H9 (cell line): ENCODE measurements around the gene IGSF9B. TPM values are rescaled to one million over a fixed set of nuclear protein-coding genes. Genes with fewer than 3 reads are reported as not detected.

Experiments
- DNase-seq: peaks from one replicate; pipeline ENCODE4 v3.0.0-alpha.2; 2017
- H2AFZ ChIP-seq: one replicate; pipeline ENCODE4 v1.6.1; 2013; ENCODE audit warnings: mild to moderate bottlenecking, low read length, control low read depth, moderate library complexity
- H2AK5ac ChIP-seq: 2 replicates; pipeline ENCODE4 v1.6.1; 2013; ENCODE audit warnings: low read length, control low read depth, mixed read lengths; ENCODE audit not compliant: insufficient read length
- H2BK120ac ChIP-seq: one replicate; pipeline ENCODE4 v1.6.1; 2013; ENCODE audit warnings: low read depth, mild to moderate bottlenecking, low read length, control low read depth, inconsistent platforms; ENCODE audit not compliant: poor library complexity, severe bottlenecking
- H2BK12ac ChIP-seq: 2 replicates; pipeline ENCODE4 v1.6.1; 2013; ENCODE audit warnings: low read length, control low read depth, mixed read lengths, low read depth; ENCODE audit not compliant: insufficient read length
- H2BK15ac ChIP-seq: 2 replicates; pipeline ENCODE4 v1.6.1; 2013; ENCODE audit warnings: low read depth, low read length, control low read depth
- H2BK20ac ChIP-seq: one replicate; pipeline ENCODE4 v1.6.1; 2013; ENCODE audit warnings: low read depth, mild to moderate bottlenecking, low read length, control low read depth, inconsistent platforms; ENCODE audit not compliant: poor library complexity, severe bottlenecking
- H2BK5ac ChIP-seq: 2 replicates; pipeline ENCODE4 v1.6.1; 2013; ENCODE audit warnings: low read length, control low read depth, mixed read lengths; ENCODE audit not compliant: insufficient read length
- H3K14ac ChIP-seq: 2 replicates; pipeline ENCODE4 v1.6.1; 2013; ENCODE audit warnings: low read length, control low read depth; ENCODE audit not compliant: insufficient read depth
- H3K18ac ChIP-seq: 2 replicates; pipeline ENCODE4 v1.6.1; 2013; ENCODE audit warnings: low read depth, mild to moderate bottlenecking, mixed read lengths, low read length, control low read depth; ENCODE audit not compliant: insufficient read length
- H3K23ac ChIP-seq: 2 replicates; pipeline ENCODE4 v1.6.1; 2013; ENCODE audit warnings: low read length, control low read depth, mixed read lengths, low read depth; ENCODE audit not compliant: insufficient read length
- H3K23me2 ChIP-seq: 2 replicates; pipeline ENCODE4 v1.6.1; 2013; ENCODE audit warnings: low read depth, mild to moderate bottlenecking, mixed read lengths, low read length, control low read depth; ENCODE audit not compliant: insufficient read length, poor library complexity, severe bottlenecking
- H3K27ac ChIP-seq: 2 replicates; pipeline ENCODE4 v1.5.1; 2013; ENCODE audit warnings: low read length, control low read depth, mixed read lengths, low read depth; ENCODE audit not compliant: insufficient read length
- H3K27me3 ChIP-seq: 2 replicates; pipeline ENCODE4 v1.6.1; 2013; ENCODE audit warnings: low read length, control low read depth, inconsistent platforms; ENCODE audit not compliant: insufficient read depth
- H3K4ac ChIP-seq: 2 replicates; pipeline ENCODE4 v1.6.1; 2013; ENCODE audit warnings: low read depth, mild to moderate bottlenecking, control low read depth, inconsistent platforms, low read length, moderate library complexity
- H3K4me1 ChIP-seq: 2 replicates; pipeline ENCODE4 v1.6.1; 2013; ENCODE audit warnings: low read length, control low read depth, inconsistent platforms; ENCODE audit not compliant: insufficient read depth
- H3K4me2 ChIP-seq: 2 replicates; pipeline ENCODE4 v1.6.1; 2013; ENCODE audit warnings: low read length, control low read depth, mixed read lengths; ENCODE audit not compliant: insufficient read length, insufficient read depth
- H3K56ac ChIP-seq: 2 replicates; pipeline ENCODE4 v1.6.1; 2013; ENCODE audit warnings: low read depth, mild to moderate bottlenecking, mixed read lengths, low read length, control low read depth; ENCODE audit not compliant: insufficient read length
- H3K79me1 ChIP-seq: 2 replicates; pipeline ENCODE4 v1.6.1; 2013; ENCODE audit warnings: low read depth, mild to moderate bottlenecking, moderate library complexity, low read length, control low read depth, inconsistent platforms; ENCODE audit not compliant: insufficient read depth, poor library complexity, severe bottlenecking
- H3K79me2 ChIP-seq: 2 replicates; pipeline ENCODE4 v1.6.1; 2013; ENCODE audit warnings: low read length, control low read depth, inconsistent platforms; ENCODE audit not compliant: insufficient read depth
- H3K9ac ChIP-seq: 2 replicates; pipeline ENCODE4 v1.6.1; 2013; ENCODE audit warnings: low read length, control low read depth, mixed read lengths; ENCODE audit not compliant: insufficient read length; ENCODE audit errors: extremely low read depth
- H3K9me3 ChIP-seq: one replicate; pipeline ENCODE4 v1.6.1; 2013; ENCODE audit warnings: low read depth, low read length, inconsistent platforms; ENCODE audit not compliant: control insufficient read depth
- H3T11ph ChIP-seq: one replicate; pipeline ENCODE4 v1.6.1; 2013; ENCODE audit warnings: mild to moderate bottlenecking, low read length, control low read depth, inconsistent platforms
- H4K20me1 ChIP-seq: one replicate; pipeline ENCODE4 v1.6.1; 2013; ENCODE audit not compliant: control insufficient read depth, insufficient read length, insufficient read depth
- H4K5ac ChIP-seq: 2 replicates; pipeline ENCODE4 v1.6.1; 2013; ENCODE audit warnings: low read depth, mild to moderate bottlenecking, mixed read lengths, low read length, control low read depth; ENCODE audit not compliant: insufficient read length
- H4K8ac ChIP-seq: replicated peaks from 2 replicates; pipeline ENCODE4 v1.6.1; 2013; ENCODE audit warnings: low read length, control low read depth, mixed read lengths, low read depth; ENCODE audit not compliant: insufficient read length
- H4K91ac ChIP-seq: 2 replicates; pipeline ENCODE4 v1.6.1; 2013; ENCODE audit warnings: low read depth, mild to moderate bottlenecking, moderate library complexity, mixed read lengths, low read length, control low read depth; ENCODE audit not compliant: insufficient read length
- H3K27ac Mint-ChIP-seq, 3 experiments: 2 replicates in 2 of 3; 3 replicates in 1 of 3; pipeline ENCODE4 v1.8.0; 2020 to 2021; ENCODE audit warnings: mixed read lengths in 3 of 3, mild to moderate bottlenecking in 1 of 3, moderate library complexity in 1 of 3
- H3K27me3 Mint-ChIP-seq: 2 replicates; pipeline ENCODE4 v1.8.0; 2021; ENCODE audit warnings: low read depth, mild to moderate bottlenecking, moderate library complexity, mixed read lengths
- H3K36me3 Mint-ChIP-seq, 3 experiments: 2 replicates in 2 of 3; 3 replicates in 1 of 3; pipeline ENCODE4 v1.8.0; 2020 to 2021; ENCODE audit warnings: low read depth in 3 of 3, mixed read lengths in 3 of 3; ENCODE audit not compliant: insufficient read depth in 1 of 3
- H3K4me1 Mint-ChIP-seq, 2 experiments: 2 replicates each; pipeline ENCODE4 v1.8.0; 2020; ENCODE audit warnings: mixed read lengths in 2 of 2
- H3K4me3 Mint-ChIP-seq, 2 experiments: 2 replicates in 1 of 2; 3 replicates in 1 of 2; pipeline ENCODE4 v1.8.0; 2020 to 2021; ENCODE audit warnings: mild to moderate bottlenecking in 2 of 2, mixed read lengths in 2 of 2, moderate library complexity in 1 of 2
- H3K9me3 Mint-ChIP-seq, 2 experiments: 2 replicates in 1 of 2; 3 replicates in 1 of 2; pipeline ENCODE4 v1.8.0; 2020; ENCODE audit warnings: mild to moderate bottlenecking in 2 of 2, mixed read lengths in 2 of 2, moderate library complexity in 1 of 2
- CTCF ChIP-seq: fragments of 200-600 bp; sonication (generic); conservative IDR thresholded peaks from 3 replicates; pipeline ENCODE4 v1.8.0; 2021; ENCODE audit warnings: antibody characterized with exemption, mild to moderate bottlenecking
- WGBS: extraction: QIAGEN DNeasy Blood & Tissue Kit; methylation state at CpG from one replicate; pipeline ENCODE4 v1.1.7; 2013; ENCODE audit warnings: missing lambda C conversion rate, low lambda C conversion rate, mixed read lengths; ENCODE audit not compliant: insufficient read length; ENCODE audit errors: extremely low coverage; 5-methylcytosine and 5-hydroxymethylcytosine counted together
- total RNA-seq: library from RNA; stranded (reverse); gene quantifications from 2 replicates; pipeline ENCODE4 v1.2.1, GENCODE V29; 2021

The IGSF9B gene
- total RNA-seq, 1 experiment from 2014 or later, result 25.7 TPM

GRCh38 chr11:133896028-133896427 is 60.7 kb downstream of the IGSF9B start:
- no peak overlapping the region for H3K18ac ChIP-seq
- H2AFZ ChIP-seq, result no peak overlapping the region
- H2BK20ac ChIP-seq, result no peak overlapping the region
- peaks cover 6% of the 10 kb centered on the region; the same call in 1 of the 2 replicates for H3K4me1 ChIP-seq
- H2BK120ac ChIP-seq, result no peak overlapping the region
- no peak overlapping the region for H3K9ac ChIP-seq
- no peak overlapping the region for H4K8ac ChIP-seq
- no peak overlapping the region for H3K23ac ChIP-seq
- no peak overlapping the region for H4K91ac ChIP-seq
- no peaks in the 10 kb centered on the region for H3K27me3 ChIP-seq
- H3K27ac ChIP-seq, result no peak overlapping the region
- H3K27me3 Mint-ChIP-seq, result peaks cover 10% of the 10 kb centered on the region
- H2BK15ac ChIP-seq, result no peak overlapping the region
- peaks cover 36 to 39% of the 10 kb centered on the region in 2 experiments for H3K4me1 Mint-ChIP-seq
- no peaks in the 10 kb centered on the region for H3K79me2 ChIP-seq
- H2BK12ac ChIP-seq, result no peak overlapping the region
- no peak overlapping the region for H3K27ac Mint-ChIP-seq
- no peak overlapping the region for H3K56ac ChIP-seq
- H3K4ac ChIP-seq, result no peak overlapping the region
- no peaks in the 10 kb centered on the region for H3K79me1 ChIP-seq
- H2BK5ac ChIP-seq, result no peak overlapping the region
- TF ChIP-seq CTCF, result no peak
- peak; percentile 12 for DNase-seq
- no peak overlapping the region for H3T11ph ChIP-seq
- H3K9me3 ChIP-seq, result no peaks in the 10 kb centered on the region
- no CpG with 5 or more reads among the region's 7 CpGs for WGBS
- H3K4me3 Mint-ChIP-seq, result no peak overlapping the region
- no peak overlapping the region for H3K14ac ChIP-seq
- no peaks in the 10 kb centered on the region for H3K23me2 ChIP-seq
- no peaks in the 10 kb centered on the region for H4K20me1 ChIP-seq
- H2AK5ac ChIP-seq, result no peak overlapping the region
- H3K36me3 Mint-ChIP-seq, result peaks cover 0 to 6% (median 6%) of the 10 kb centered on the region in 3 experiments; a peak in 6 of 7 replicates
- no peaks in the 10 kb centered on the region for H3K9me3 Mint-ChIP-seq
- H3K4me2 ChIP-seq, result no peak overlapping the region
- H4K5ac ChIP-seq, result no peak overlapping the region
